NCI-H1930 (cell line): ENCODE measurements around the gene GPR55.

Experiments
- DNase-seq, 2 experiments: peaks; one replicate each; lab custom pipeline; 2025; lab: John Stamatoyannopoulos, UW

The GPR55 gene

DNA sequence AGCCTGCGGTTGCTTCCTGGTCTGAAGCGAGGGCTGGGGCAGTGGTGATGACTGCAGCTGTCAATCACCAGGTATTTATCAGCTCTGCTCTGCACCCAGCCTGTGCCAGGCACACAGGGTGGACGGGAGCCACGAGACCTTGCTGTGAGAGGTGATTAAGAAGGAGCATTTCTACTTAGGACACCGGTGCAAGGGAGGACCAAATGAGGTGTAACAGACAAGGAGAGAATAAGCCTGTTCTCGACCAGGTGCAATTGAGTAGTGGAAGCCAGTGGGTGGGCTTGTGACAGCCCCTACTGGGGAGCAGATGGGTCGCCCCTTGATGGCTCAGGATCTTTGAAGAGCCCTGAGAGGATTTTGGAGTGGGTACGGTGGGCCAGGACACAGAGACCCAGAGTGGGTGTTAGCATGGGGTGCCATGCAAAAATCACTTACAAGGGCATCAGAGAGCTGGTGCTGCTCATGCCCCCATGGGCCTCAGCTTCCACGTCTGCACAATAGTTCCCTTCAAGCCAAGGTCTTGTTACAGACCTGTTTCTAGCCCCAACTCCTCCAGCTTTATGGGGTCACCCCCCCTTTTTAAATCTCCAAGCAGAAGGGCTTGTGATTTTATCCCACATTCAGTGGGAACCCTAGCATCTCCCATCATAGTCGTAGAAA is 24.6 kb downstream of the GPR55 start:
- DNase-seq: no peak

DNA sequence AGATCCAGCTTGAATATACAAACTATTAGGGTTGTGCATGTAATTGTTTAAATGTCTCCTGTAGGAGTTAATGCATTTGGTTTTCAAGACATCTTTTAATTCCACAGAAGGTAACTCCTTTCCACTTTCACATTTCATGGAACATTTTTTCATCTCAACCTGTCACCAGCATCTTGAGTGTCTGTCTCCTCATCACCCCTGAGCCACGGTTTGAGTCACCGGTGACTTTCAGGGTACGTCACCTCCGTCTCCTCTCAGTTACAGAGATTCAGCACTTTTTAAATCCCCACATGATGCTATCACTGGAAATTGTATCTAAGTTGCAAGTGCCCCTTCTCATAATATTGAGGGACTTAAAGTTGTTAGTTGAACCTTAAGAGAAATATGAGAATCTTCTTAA is 25.3 kb downstream of the GPR55 start:
- DNase-seq: no peak

DNA sequence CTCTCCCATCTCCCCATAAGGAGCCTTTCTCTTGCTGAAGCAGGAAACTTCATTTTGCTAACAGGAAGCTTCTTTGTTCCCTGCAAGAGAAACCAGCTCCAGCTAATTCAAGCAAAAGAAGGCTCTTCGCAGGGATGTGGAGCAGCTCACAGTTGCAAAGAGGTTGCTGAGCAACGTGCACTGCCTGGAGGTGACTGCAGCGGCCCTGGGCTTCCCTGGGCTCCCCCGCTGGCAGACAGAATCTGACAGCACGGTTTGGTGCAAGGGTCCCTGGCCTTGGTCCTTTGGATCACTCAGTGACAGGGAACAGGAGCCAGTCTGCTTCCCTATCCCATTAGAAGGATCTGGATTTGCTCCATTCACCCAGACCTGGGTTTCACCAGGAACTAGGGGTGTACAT is 25.8 kb downstream of the GPR55 start:
- DNase-seq: no peak

DNA sequence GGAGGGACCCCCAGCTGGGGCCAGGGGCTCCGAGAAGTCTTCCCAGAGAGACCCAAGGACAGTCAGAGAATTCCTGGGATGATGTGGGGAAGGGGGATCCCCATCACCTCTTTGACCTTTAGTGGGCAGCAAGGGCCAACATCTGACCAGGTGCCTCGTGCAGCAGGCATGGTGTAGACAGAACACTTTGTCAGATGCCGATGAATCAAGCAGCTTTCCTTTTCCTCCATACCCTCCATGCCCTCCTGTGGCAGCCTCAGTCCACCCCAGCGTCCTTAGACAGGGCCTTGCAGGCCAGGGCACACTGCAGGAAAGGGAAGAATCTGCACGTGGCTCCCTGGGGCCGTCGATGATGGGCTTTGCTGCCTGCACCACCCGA is 26.3 kb downstream of the GPR55 start:
- no peak for DNase-seq

DNA sequence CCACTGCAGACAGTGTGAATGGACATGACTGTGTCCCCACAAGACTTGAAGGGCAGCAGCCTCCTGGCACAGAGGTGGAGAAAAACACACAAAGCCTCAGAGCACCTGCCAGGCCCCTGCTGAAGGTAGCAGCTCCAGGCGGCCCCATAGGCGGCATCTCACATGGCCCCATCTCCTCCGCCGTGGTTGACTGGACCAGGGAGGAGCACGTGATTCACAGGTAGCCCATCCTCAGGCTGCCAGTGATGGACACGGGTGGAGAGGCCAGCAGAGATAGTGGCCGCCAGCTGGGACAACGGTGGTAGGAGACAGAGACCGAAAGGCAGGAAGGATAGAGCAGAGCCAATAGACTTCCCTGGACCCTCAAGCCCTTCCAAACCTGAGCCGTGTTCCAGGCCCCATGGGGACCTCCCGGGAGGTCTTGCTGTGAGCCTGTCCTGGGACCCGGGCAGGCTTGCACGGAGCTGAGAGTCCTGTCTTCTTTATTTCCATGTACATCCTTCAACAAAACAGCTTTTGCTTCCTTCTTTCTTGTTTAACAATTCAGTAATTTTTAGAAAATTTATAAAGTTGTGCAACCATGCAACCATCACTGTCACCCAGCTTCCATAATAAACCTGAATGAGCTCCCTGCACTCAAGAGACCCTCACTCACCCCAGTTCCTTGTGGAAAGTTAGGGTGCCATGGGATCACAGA is 26.9 kb downstream of the GPR55 start:
- no peak for DNase-seq

DNA sequence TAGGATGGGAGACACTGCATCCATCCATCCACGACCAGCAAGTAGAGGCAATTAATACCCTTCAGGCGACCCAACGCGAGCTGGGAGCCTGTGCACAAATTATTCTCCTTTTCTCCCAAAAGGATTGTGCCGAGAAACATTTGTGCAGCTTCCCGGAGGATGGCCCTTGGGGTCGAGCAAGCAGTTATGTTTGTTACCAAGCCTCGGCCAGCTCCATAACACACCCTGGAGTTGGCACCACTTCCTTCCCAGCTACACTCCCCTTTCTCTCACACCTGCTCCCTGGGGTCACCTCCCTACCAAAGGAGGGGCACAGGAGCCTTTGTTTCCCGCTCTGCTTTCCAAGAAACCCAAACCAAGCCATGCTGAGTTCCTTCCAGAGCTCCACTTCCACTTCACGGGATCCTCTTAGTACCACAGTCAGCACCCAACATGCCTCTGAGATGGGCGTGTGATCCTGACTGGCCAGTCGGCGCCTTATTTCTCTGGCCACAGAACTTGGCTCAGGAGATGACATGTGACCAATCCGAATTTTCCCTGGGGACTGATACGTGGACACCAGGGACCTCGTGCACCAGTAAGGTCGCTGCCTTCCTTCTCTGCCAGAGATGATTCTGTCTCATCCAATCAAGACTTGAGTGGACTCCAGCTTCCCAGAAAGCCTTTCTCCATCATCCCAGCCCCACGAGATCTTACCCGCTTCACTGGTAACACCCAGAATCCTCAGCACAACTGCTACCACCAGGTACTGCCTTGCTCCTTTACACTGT is 28.5 kb downstream of the GPR55 start:
- no peak for DNase-seq

DNA sequence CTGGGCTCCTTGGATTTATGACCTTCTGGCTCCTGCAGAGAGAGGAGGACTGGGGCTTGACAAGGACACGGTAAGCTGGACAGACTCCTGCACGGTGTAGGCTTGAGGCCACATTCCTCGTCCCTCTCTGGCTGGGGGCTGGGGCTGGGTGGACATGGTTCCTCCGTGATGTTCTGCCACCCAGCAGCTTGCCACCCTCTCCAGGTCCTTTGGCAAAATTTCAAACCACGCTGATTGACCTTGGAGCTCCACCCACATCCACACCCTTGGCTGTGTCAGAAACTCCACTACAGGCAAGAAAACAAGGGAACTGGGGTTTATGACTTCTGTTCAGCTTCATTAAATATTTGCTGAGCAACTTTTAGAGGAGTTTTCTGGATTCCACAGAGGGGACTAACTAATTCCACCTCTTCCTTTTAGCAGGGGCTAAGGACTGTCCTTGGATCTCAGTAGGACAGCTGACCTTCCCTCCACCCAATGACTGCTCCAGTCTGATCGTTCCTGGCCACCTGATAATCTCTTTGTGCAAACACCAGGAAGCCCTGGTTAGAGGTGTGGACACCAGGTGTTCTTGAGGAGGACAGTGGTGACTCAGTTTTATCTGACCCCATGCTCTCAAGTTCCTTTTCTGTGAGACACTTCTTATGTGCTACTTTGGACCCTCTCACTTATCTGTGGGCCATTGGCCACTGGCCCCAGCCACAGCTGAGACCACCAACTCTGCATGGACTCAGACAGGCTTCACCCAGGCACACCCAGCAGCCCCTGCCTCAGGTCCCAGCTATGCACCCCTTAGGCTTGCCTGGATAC is 29.3 kb downstream of the GPR55 start:
- DNase-seq: no peak

DNA sequence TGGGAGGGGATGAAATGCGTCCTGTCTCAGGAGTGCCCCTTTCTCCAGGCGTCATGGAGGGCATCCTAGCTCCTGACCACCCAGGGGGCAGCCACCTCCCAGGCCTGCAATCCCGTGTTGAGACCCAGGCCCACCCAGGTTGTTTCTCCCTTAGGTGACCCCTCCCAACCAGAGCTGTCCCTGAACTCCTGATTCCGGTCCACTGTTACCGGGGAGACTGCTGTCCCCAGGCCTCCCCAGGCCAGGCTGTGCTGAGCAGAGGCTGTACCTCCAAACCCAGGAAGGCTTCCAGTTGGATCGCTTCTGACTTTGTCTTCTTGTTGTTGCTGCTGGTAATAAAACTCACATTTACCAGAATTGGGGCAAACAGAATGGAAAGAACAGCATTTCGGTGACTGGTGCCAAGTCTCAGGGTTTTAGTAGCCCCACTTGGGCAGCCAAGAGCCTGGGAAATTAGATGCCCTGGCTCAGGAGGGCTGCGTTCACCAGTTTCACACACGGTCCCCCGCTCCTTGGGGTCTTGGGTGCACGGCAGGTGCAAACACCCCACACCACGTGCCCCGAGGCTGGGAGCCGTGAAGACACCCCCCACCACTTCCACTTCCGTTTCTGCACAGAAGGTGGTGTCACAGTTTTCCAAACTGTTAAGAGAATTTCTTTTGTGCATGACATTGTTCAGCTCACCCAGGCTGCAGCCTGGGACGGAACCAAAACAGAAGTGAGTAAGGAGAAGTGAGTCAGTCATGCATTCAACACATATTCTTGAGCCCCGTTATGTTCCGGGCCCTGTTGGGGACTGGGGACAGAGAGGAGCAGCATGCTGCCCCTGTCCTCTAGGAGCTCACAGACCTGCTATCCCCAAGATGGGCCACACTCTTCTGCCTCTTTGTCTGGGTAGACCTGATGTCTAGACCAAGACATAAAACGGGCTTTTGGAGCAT is 30.9 kb downstream of the GPR55 start:
- no peak for DNase-seq

DNA sequence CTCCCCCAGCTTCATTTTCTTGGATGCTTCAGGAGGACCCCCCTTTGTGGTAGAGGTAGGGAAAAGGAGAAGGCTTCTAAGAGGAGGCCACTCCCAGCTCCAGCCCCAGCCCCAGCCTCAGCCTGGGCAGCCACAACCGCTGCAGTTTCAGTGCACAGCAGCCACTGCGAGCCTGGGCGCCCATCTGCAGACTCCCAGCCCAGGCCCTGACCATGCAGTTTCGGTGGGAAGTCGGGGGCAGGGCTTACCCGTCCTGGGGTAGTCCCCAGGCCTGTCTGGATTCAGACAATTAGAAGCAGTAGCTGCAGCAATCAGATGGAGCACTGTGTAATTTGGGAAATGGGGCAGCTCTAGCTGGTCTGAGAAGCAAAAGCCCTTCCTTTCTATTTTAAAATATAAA is 31.7 kb downstream of the GPR55 start:
- DNase-seq: no peak

DNA sequence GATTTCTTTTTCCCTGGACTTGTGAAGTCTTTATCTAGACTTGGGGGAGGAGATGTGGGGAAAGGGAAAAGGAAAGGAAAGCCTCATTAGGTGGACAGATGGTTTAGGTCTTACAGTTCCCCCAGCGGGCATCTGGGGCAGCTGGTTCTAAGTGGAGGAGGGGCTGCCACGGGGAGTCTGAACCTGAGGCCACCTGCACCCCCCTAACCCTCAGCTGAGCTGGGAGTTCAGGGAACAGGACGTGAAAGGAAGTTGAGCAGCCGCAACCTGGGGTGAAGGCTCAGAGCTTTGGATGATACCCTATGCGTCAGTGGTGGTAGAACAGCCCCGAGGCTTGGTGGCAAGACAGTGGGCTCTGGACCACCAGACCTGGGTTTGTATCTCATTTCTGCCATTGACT is 33.5 kb downstream of the GPR55 start:
- no peak for DNase-seq

DNA sequence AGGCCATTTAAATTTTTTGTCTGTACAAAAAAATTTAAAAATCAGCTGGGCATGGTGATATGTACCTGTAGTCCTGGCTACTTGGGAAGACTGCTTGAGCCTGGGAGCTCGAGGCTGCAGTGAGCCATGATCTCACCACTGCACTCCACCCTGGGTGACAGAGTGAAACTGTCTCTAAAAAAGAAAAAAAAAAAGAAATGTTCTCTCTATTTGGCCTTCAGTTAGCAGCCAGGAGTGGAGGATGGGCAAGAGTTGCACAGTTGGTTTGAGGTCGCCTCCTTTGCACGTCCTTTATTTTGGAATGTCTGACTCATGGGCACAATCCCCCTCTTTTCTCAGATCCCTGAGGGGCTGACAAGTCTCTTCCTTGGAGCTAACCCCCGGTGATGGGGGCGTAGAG is 34.0 kb downstream of the GPR55 start:
- DNase-seq: no peak

DNA sequence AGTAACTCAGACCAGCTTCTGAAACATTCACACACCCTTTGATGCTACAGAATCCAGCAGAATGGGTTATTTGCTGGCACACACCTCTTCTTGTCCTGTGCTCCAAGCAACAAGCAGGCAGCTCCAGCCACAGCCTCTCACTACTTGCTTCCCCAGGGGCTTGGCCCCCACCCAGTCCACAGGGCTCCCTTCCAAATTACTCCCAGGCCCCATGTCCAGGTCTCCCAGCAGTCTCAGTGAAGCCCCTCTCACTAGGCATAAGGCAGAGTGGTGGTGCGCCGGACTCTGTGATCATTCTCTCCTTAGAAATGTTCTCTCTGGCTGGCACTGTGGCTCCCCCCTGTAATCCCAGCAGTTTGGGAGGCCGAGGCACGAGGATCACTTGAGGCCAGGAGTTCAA is 34.4 kb downstream of the GPR55 start:
- DNase-seq: no peak

DNA sequence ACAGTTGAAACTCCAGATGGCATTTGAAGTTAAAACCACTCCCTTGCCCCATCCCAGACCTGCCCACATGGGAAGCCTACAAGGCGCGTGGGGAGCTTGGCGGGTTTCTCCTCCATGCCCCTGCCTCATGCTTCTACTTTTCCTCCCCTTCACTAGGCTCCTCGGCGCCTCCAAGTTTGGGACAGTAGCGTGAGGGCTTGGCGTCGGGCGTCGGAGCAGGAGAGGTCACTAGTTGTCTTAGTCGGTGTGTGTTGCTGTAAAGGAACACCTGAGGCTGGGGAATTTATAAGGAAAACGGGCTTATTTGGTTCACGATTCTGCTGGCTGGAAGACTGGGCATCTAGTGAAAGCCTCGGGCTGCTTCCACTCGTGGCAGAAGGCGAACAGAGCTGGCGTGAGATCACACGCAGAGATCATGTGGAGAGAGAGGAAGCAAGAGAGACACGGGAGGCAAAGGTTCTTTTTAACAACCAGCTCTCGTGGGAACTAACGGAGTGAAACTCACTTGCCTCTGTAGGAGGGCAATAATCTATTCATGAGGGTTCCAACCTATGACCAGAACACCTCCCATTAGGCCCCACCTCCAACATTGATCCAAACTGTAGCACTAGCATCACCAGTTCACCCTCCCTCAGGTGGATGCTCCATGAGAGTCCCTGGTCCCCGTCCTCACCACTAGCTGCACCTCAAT is 35.0 kb downstream of the GPR55 start:
- DNase-seq: no peak

DNA sequence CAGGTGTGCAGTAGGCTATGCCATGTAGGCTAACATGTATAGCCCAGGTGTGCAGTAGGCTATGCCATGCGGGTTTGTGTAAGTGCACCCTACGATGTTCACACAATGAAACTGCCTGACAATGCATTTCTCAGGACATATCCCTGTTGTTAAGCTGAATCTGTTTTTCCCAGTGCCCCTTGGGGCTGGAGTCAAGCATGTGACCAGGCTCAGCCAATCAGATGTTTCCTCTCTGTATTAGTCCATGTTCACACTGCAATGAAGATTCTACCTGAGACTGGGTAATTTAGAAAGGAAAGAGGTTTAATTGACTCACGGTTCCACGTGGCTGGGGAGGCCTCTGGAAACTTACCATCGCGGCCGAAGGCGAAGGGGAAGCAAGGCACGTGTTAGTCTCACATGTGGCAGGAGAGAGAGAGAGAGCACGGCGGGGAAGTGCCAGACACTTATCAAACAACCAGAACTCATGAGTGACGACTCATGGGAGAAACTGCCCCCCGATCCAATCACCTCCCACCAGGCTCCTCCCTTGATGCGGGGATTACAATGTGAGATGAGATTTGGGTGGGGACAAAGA is 36.1 kb downstream of the GPR55 start:
- no peak for DNase-seq

DNA sequence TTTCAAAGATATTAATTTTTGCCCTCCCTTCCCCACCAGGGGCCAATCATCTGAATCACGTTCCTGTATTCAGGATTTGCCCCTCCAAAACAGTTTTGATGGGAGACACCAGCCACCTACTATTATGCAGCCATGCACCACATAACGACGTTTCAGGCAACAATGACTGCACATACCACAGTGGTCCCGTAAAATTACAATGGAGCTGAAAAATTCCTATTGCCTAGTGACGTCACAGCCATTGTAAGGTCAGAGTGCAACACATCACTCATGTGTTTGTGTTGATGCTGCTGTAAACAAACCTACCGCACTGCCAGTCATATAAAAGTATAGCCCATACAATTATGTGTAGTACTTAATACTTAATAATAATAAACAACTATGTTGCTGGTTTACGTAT is 37.7 kb downstream of the GPR55 start:
- no peak for DNase-seq

DNA sequence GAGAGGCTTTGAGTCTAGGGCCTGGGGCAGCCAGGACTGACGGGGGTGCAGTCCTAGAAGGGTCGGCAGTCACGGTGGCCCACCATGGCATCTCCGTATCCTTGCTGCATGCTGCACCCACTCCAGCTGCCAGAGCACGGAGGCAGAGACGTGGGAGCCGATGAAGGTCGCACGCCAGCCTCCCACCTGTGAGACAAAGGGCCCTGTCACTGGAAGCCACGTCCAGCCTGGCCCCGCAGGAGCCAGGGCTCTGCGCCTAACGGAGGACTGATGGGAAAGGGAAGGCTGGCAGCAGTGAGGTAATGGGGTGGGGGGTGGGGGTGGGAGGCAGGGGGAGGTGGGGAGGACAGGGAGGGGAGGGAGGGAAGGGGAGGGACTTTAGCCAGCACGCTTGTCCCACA is 38.4 kb downstream of the GPR55 start:
- no peak for DNase-seq

DNA sequence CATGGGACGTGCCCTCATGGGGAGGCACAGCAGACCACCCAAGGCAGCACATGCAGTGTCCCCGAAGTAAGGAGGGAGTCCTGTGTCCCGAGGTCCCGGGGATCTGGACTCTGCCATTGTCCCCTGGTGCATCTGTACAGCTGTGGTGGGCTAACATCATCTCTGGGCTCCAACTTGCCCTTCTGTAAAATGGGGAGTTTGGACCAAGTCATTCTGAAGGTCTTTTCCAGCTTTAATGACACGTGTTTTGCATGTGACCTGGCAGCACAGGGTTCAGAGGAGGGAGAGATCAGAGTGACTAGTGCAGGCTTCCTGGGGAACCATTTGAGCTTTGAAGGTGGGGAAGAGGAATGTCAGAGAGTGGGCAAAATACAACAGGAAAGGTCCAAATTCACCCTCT is 38.8 kb downstream of the GPR55 start:
- DNase-seq: no peak

DNA sequence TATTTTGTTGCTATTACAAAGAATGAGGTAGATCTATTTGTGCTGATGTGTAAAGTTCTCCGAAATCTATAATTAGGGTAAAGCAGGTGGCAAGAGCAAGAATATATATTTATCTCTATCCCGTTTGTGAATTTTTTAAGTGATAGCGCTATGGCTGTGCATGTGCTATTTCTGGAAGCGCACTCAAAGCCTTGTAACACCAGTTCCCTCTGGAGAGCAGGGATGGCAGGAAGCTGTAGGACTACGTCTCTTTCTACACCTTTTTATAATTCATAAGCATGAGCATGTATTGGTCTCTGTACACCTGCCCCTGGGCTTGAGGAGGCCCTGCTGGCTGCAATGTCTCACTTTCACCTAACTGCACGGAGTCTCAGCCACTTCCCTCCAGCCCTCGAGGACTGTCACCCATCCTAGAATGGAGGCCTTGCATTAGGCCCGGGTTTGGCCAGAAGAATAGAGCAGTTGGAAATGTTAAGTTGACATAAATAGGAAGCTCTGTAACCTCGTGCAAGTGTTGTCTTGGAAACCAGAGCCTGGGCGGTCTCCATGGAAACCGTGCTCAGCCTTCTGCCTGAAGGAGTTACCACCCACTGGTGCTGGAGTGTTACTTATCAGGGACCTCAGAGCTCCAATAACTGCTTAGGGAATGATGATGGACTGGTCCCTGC is 39.4 kb downstream of the GPR55 start:
- DNase-seq: no peak

DNA sequence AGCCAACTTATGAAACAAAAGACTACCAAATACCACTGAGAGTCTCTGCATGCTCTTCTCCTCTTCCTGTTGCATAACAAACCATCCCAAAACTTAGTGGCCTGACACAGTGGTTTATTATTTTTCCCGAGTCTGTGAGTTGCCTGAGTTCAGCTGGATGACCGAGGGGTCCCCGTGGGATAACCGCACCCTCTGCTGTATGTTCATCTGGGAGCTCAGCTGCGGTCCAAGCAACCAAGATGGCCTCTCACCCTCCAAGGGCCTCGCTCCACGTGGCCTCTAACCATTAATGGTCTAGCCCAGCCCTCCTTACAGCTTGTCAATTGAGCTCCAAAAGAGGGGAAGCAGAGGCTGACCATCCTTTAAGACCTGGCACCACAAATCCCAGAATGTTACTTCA is 43.2 kb downstream of the GPR55 start:
- DNase-seq: no peak

DNA sequence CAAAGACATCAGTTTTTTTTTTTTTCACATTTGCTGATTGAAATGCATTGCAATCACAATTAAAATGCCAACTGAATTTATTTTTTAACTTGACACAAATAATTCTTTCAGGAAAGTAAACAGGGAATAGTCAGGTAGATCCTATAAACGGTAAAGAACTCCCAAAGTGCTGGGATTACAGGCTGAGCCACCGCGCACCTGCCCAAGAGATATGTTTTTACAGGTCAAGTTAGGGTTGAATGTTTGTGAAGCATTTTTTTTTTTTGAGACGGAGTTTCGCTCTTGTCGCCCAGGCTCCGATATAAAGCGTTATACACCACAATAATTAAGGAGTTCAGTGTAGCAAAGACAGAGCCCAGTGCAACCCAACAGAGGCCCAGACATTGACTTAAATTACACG is 45.2 kb downstream of the GPR55 start:
- DNase-seq: no peak
